GM19397 (cell line): ENCODE data around the gene PAK4.

Experiments used
- ATAC-seq: cut with Tn5 transposase; IDR thresholded peaks from one replicate; pipeline ENCODE4 v1.9.1; 2021; ENCODE audit warnings: mild to moderate bottlenecking, moderate library complexity; ENCODE audit not compliant: unreplicated experiment

The PAK4 gene

GRCh38 chr19:39145180-39145953 is 19.8 kb downstream of the PAK4 start:
- no peak for ATAC-seq

- no peak for ATAC-seq
These were observed 20.5 kb downstream of the PAK4 start for GRCh38 chr19:39146091-39146490.

DNA sequence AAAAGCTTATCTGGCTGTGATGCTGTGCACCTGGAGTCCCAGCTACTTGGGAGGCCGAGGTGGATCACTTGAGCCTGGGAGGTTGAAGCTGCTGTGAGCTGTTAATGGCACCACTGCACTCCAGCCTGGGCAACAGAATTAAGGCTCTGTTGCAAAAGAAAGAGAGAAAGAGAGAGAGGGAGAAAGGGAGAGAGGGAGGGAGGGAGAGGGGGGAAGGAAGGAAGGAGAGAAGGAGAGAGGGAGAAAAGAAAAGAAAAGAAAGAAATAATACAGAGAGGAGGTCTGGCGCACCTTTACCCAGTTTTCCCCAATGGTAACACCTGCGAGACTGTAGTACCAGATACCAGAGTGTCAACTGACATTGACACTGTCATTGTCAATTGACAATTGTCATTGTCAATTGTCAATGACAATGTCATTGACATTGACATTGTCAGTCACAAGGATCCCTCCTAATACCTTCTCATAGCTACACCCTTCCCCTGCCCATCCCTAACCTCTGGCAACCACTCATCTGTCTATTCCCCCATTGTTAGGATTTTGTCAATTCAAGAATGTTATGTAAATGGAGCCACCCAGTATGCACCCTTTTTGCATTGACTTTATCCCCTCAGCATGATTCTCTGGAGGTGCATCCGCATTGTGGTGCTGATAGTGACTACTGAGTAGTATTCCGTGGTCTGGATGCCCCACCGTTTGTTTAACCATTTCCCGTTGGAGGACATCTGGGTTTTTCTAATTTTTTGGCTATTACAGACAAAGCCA is 21.3 kb downstream of the PAK4 start:
- no peak for ATAC-seq

DNA sequence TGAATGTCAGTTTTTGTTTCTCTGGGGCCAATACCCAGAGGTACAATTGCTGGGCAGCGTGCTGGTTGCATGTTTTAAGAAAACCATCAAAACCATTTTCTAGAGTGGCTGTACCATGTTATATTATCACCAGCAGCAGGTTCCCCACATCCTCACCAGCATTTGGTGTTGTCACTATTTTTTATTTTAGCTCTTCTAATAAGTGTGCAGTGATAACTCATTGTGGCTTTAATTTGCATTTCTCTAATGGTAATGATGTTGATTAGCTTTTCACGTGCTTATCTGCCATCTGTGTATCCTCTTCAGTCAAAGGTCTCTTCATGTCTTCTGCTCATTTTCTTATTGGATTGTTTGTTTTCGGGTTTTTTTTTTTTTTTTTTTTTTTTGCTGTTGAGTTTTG is 21.9 kb downstream of the PAK4 start:
- ATAC-seq = no peak

DNA sequence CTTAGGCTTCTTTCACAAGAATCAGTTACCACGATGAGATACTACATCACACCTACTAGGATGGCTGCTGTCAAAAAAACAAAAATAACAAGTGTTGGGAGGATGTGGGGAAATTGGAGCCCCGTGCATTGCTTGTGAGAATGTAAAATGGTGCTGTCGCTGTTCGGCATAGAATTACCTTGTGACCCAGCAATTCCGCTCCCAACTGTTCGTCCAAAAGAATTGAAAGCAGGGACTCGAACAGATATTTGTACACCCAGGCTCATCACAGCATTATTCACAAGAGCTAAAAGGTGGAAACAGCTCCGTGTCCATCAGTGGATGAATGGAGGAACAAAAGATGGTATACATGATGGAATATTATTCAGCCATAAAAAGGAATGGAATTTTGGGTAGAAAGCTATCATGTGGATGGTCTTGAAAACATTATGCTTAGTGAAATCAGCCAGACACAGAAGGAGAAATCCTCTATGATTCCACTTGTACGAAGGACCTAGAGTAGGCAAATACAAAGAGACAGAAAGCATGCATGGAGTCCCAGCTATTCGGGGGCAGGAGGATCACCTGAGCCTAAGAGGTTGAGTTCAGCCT is 23.4 kb downstream of the PAK4 start:
- ATAC-seq = no peak

- no peak for ATAC-seq
These were observed 24.6 kb downstream of the PAK4 start for GRCh38 chr19:39150235-39150634.

DNA sequence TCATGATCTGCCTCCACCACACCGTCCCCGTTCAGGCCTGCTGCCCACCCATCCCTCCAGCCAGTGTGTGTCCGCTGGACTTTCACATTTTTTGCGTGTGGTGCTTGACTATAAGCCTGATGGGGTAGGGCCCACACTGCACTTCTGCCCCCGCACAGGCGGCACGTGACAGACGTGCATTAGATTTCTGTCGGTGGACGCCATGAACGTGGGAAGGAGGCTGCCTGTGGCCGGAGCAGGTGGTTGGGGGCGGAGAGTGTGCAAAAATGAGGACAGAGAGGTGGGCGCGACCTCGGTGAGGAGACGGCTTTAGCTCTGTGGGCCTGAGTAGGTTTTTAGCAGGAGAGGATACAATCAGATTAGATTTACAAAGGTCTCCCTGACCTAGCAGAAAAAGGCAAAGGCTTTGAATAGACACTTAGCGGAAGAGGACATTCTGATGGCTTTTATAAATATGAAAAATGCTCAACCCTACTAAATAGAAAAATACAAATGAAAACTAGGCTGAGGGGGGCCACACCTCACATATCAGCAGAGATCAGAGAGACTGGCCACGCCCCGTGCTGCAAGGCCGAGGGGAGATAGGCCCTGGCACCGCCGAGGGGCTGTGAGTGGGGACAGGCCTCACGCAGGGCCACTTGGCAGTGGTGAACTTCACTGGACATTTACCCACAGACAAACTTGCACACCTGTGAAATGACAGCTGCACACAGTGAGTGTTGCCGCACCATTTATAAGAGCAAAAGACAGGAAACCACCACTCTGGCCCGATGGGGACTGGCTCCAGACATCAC is 25.4 kb downstream of the PAK4 start:
- no peak for ATAC-seq

DNA sequence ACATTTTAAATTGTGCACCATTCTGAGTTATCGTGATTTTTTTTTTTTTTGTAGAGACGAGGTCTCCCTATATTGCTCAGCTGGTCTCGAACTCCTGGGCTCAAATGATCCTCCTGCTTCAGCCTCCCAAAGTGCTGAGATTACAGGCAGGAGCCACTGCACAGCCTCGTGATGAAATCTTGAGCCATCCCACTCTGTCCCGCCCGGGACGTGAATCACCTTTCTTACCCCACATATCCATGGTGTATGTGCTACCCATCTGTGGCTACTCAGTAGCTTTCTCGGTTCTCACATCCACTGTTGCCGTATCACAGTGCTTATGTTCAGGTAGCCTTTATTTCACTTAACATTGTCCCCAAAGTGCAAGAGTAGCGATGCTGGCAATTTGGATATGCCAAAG is 26.5 kb downstream of the PAK4 start:
- ATAC-seq = no peak

GRCh38 chr19:39154100-39154628 is 28.6 kb downstream of the PAK4 start:
- ATAC-seq = no peak

GRCh38 chr19:39154629-39155100 is 29.1 kb downstream of the PAK4 start:
- ATAC-seq = no peak

GRCh38 chr19:39155114-39155700 is 29.6 kb downstream of the PAK4 start:
- ATAC-seq = no peak

DNA sequence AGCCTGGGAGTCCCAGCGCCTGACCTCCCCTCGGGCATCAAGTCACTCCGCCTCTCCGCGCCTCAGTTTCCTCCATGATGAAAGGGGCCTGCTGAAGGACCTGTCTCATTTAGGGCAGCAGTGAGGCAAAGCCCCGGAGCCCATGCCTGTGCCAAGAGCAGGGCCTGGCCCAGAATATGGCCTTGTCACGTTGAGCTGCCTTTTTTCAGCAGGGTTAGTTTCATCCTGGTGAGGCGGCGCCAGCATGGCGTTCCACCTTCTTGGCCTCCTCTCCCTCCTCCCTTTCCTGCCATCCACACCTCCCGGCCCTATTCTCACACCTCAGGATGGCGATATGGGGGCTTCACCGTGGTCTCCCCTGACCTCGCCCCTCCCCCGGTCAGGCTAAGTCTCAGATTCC is 30.2 kb downstream of the PAK4 start:
- ATAC-seq = no peak

GRCh38 chr19:39156326-39157230 is 31.0 kb downstream of the PAK4 start:
- no peak for ATAC-seq

DNA sequence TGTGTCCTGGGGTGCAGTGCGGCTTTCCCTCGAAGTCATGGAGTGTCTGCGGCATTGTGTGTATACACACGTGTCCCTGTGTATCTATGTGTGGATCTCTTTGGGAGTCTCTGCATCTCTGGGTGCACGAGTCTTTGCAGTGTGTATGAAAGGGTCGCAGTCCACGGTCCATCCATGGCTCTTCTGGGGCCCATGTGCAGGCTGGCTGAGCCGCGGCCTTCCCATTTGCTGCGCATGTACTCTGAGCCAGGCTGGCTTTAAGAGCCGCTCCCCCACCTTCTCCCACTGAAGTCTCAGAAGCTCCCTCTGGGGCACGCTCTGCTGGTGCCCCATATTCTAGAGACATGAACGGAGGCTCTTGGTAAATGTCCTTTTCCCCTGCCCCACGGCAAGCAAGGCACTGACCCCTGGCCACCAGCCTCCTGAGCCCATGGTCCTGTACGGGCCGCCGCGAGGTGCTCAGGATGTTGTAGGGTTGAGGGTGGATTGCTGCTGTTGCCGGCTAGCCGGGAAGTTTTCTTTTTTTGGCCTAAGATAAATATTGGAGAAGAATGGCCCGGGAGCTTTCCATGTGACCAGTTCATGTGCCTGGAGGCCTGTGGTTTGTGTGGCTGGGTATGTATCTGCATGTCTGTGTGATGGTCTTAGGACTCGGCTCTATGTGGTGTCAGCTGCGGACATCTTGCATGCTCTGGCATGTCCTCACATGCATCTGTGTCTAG is 31.9 kb downstream of the PAK4 start:
- ATAC-seq = no peak

- no peak for ATAC-seq
These were observed 32.4 kb downstream of the PAK4 start for GRCh38 chr19:39157997-39158389.

DNA sequence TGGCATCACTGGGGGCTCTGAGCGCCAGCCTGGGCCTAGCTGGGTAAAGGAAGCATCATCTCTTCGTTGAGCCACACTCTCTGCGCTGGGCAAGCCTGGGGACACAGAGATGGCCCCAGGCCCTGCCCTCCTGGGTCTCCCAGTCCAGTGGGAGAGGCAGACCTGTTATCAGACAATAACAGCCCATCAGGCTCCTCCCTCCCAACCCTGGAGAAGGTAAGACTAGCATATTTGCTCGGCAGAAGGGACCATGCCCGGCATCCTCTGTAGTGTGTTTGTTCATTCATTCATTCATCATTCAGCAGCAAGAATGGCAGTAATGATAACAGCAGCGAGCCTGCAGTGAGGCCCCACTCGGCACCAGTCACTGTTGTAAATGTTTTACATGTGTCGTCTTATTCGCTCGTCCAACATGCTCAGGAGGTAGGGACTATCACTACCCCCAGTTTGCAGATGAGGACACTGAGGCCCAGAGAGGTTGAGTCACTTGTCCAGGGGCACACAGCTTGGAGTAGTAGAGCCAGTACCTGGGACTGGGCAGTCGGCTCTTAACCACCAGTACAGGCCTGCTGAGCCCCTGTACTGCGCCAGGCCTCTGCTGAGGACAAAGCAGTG is 33.2 kb downstream of the PAK4 start:
- ATAC-seq = no peak

GRCh38 chr19:39160523-39160861 is 34.9 kb downstream of the PAK4 start:
- ATAC-seq = no peak

DNA sequence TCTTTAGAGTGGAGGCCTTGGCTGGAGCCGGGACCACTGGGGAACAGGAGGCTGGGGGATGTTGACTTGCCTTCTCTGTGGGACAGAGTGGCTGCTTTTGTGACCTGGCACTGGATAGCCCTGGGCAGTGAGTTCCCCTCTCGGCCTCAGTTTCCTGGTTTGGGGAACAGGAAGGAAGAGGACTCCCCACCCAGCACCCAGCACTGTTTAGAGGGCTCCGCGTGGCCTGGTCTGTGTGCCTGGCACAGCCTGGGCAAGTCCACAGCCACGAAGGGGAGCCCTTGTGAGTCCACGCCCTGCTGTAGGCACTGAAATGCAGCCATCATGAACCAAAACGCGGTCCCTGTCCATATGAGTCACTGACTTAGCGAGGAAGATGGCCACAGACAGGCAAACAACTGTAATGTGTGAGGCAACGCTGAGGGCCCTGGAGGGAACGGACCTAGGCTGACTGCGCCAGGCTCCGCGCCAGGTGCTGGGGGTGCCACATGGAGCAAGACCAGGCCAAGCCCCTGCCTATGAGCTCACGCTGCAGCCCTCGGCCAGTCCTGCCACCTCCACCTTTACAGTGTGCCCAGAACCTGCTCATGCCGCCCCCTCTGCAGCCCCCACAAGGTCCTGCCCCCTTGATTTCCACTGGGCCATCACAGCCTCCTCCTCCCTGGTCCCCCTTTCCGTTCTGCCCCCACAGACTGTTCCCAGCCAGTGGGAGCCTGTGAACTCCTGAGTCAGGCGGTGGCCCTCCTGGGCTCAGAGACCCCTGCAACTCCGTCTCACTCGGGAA is 35.5 kb downstream of the PAK4 start:
- no peak for ATAC-seq
